ENCODE results near the gene RNF121. TPM values are rescaled to one million over a fixed set of nuclear protein-coding genes. Genes with fewer than 3 reads are reported as not detected.

RNF121 gene
- total and polyA plus RNA-seq, 2 of the 13 experiments (the other 11 are each of a cell fraction or from before 2014, with no cell fraction given), result 28.6 to 44.3 TPM

DNA sequence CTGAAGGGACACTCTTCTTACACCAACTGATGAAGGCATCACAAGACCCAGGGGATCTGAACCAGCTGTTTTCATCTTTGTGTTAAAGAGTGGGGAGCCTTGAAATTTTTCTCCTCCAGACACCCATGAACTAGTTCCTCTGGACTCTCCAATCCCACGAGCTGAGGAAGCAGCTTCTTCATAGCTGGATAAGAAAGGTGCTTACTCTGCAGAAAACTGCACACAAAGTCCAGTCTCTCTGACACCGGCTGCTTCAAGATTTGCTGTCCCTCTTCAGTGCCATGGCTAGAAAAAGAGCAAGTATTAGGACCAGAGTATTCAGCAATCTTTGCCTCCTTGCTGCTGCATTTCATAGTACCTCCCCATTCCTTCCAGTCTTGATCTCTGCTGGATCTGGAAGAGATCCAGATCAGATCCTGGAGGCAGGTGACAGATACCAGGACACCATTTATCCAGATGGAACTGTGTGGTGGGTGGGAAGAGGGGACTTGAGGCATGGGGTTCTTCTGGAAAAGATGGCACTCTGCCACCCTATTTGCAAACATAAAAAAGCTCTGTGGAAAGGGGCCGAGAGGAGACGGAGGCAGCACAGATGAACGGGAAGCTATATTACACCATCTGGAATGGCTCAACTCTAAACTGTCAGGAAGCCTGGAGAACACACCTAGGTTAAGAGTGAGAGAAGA is 95.4 kb downstream of the RNF121 start:
- in situ Hi-C loops (cut with HindIII; ENCODE audit: extremely low pct_ligation_motif_present, low pct_unique_long_range_greater_than_20kb), result no loop called here
- CTCF ChIA-PET (ENCODE audit: low intra/inter-chr PET ratio, low total read pairs), result interaction anchor here (0.6 to 3.7 kb wide), 2 partner anchors 17 to 66 kb away, joined by 3 to 67 read pairs; no protein-coding TSS in a partner anchor
- 79% methylated on average over 5 of the region's 5 CpGs for WGBS (ENCODE audit: low lambda C conversion rate)
- Histone ChIP-seq H3K9me3 (ENCODE audit: low read length) (no peaks in the 10 kb centered on the region), H3K4me1 (ENCODE audit: insufficient read depth, low read length) (no peaks in the 10 kb centered on the region), H3K79me2 (ENCODE audit: insufficient read depth, low read length) (no peaks in the 10 kb centered on the region), H3K36me3 (replicated peaks in 1 of 2; ENCODE audit: control insufficient read depth in 1 of 2, insufficient read depth in 2 of 2, low read length in 2 of 2) (peaks cover 51 to 91% of the 10 kb centered on the region in 2 experiments), H4K20me1 (ENCODE audit: insufficient read depth, low read length) (no peaks in the 10 kb centered on the region), H2AFZ (ENCODE audit: low read length) (no peak overlapping the region), H3K27ac (ENCODE audit: extremely low read length, insufficient read depth, low read length) (no peak overlapping the region), H3K4me3 (replicated peaks in 1 of 3; ENCODE audit: insufficient read depth in 1 of 3, low read depth in 2 of 3, low read length in 3 of 3) (no peak overlapping the region), H3K9ac (ENCODE audit: insufficient read depth, low read depth, low read length) (0 out of 2 replicates have a peak overlapping the region, but pooled peaks have one; percentile 1), H3K27me3 (ENCODE audit: control insufficient read depth in 1 of 2, insufficient read depth in 2 of 2, low read length in 2 of 2) (no peaks in the 10 kb centered on the region), H3K4me2 (ENCODE audit: low read depth, low read length) (no peak overlapping the region)
- DNase-seq (ENCODE audit: low spot score), result no peak
- ATAC-seq, result no peak
- TF ChIP-seq ZMAT3 (CRISPR knock-in tag; conservative IDR thresholded peaks at IDR 0.05), result 0 out of 2 replicates have a peak, but pooled peaks have one; percentile 4
- peak; percentile 53; the same call in 1 of the 2 replicates for TF ChIP-seq MAFF (IDR thresholded peaks at IDR 0.05; ENCODE audit: low read depth, low read length)
- TF ChIP-seq THAP11 (CRISPR knock-in tag; IDR thresholded peaks at IDR 0.05), result no peak
- TF ChIP-seq, protein P1, sequence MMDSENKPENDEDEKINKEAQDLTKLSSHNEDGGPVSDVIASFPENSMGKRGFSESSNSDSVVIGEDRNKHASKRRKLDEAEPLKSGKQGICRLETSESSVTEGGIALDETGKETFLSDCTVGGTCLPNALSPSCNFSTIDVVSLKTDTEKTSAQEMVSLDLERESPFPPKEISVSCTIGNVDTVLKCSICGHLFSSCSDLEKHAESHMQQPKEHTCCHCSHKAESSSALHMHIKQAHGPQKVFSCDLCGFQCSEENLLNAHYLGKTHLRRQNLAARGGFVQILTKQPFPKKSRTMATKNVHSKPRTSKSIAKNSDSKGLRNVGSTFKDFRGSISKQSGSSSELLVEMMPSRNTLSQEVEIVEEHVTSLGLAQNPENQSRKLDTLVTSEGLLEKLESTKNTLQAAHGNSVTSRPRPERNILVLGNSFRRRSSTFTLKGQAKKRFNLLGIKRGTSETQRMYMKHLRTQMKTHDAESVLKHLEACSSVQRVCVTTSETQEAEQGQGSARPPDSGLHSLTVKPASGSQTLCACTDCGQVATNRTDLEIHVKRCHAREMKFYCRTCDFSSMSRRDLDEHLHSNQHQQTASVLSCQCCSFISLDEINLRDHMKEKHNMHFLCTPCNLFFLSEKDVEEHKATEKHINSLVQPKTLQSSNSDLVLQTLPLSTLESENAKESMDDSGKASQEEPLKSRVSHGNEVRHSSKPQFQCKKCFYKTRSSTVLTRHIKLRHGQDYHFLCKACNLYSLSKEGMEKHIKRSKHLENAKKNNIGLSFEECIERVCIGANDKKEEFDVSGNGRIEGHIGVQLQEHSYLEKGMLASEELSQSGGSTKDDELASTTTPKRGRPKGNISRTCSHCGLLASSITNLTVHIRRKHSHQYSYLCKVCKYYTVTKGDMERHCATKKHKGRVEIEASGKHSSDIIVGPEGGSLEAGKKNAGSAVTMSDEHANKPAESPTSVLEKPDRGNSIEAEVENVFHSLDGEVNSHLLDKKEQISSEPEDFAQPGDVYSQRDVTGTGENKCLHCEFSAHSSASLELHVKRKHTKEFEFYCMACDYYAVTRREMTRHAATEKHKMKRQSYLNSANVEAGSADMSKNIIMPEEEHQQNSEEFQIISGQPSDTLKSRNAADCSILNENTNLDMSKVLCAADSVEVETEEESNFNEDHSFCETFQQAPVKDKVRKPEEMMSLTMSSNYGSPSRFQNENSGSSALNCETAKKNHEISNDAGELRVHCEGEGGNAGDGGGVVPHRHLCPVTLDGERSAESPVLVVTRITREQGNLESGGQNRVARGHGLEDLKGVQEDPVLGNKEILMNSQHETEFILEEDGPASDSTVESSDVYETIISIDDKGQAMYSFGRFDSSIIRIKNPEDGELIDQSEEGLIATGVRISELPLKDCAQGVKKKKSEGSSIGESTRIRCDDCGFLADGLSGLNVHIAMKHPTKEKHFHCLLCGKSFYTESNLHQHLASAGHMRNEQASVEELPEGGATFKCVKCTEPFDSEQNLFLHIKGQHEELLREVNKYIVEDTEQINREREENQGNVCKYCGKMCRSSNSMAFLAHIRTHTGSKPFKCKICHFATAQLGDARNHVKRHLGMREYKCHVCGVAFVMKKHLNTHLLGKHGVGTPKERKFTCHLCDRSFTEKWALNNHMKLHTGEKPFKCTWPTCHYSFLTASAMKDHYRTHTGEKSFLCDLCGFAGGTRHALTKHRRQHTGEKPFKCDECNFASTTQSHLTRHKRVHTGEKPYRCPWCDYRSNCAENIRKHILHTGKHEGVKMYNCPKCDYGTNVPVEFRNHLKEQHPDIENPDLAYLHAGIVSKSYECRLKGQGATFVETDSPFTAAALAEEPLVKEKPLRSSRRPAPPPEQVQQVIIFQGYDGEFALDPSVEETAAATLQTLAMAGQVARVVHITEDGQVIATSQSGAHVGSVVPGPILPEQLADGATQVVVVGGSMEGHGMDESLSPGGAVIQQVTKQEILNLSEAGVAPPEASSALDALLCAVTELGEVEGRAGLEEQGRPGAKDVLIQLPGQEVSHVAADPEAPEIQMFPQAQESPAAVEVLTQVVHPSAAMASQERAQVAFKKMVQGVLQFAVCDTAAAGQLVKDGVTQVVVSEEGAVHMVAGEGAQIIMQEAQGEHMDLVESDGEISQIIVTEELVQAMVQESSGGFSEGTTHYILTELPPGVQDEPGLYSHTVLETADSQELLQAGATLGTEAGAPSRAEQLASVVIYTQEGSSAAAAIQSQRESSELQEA (CRISPR knock-in tag; IDR thresholded peaks at IDR 0.05; ENCODE audit: not compliant biosample characterization), result no peak
- no peak for TF ChIP-seq HOXA9 (CRISPR knock-in tag; IDR thresholded peaks at IDR 0.05; ENCODE audit: borderline replicate concordance)
- TF ChIP-seq MAFK (conservative IDR thresholded peaks at IDR 0.05 in 1 of 2, IDR thresholded peaks at IDR 0.05 in 1 of 2; ENCODE audit: low read length in 2 of 2), result peak; percentile 64 to 79
- intact Hi-C loops (cut with micrococcal nuclease; ENCODE audit: unreplicated experiment), result no loop called here
- POLR2A ChIA-PET, result interaction anchor here (1.4 to 2.0 kb wide), 2 partner anchors 15 to 67 kb away, joined by 4 to 19 read pairs; no protein-coding TSS in a partner anchor
- BruUV-seq (replicated peaks), result no TSS peak
- no peak for FAIRE-seq

Measured in HepG2 (cell line).